Vein endothelial cell (primary cell): ENCODE results near the gene SLC35F5. TPM values are rescaled to one million over a fixed set of nuclear protein-coding genes. Genes with fewer than 3 reads are reported as not detected.

Source experiments
- small RNA-seq: library from RNA; depleted of rRNA; stranded (forward); fragments of <200 nt; gene quantifications from one replicate; pipeline ENCODE3, GENCODE V24; 2012
- total RNA-seq: library from RNA; depleted of rRNA; stranded (reverse); fragments of >200 nt; gene quantifications from 2 replicates; pipeline ENCODE4 v1.2.3, GENCODE V29; 2012

The SLC35F5 gene
- 72.8 and 86.0 TPM in 2 replicates for total RNA-seq

GRCh38 chr2:113756355-113757137, at the start of gene SLC35F5:
SLC35F5 (minus strand) TSS chr2:113756642; CDS start chr2:113756409, 233 bp downstream.

Small RNA genes lying within 50 kb of the gene (small RNA-seq; reads per million reads assigned to genes)
- gene MIR4782 (not detected), gene RNU6-744P (not detected)

Other genes with a start within 250 kb of the SLC35F5 start
- gene RABL2A, start 129.4 kb downstream of the SLC35F5 start, total RNA-seq = 8.2 and 9.8 TPM in 2 replicates
- 236 and 352 TPM in 2 replicates for gene ACTR3, start 133.4 kb upstream of the SLC35F5 start, total RNA-seq